Right atrium auricular region (tissue), 2 donors: ENCODE results near the gene UBE2L3. TPM values are rescaled to one million over a fixed set of nuclear protein-coding genes. Genes with fewer than 3 reads are reported as not detected.
"Not testable (repeated sequence)": the region's sequence is repeated elsewhere in the genome, so short reads cannot be mapped to it uniquely, and the experiment has no call there.

Source experiments
- DNase-seq: peaks from one replicate; pipeline ENCODE4 v3.0.0-alpha.2; 2019; ENCODE audit warnings: low spot score
- H3K27ac ChIP-seq, 2 donors: fragments of 200-600 bp; sonication (generic); 1 replicate in 1 of 2; 2 replicates in 1 of 2; pipeline ENCODE4 v1.5.1; 2016 to 2019
- H3K27me3 ChIP-seq, 2 donors: fragments of 200-600 bp; sonication (generic); one replicate each; pipeline versions ENCODE4 v1.5.1 to v1.6.0; 2017 to 2019
- H3K36me3 ChIP-seq: fragments of 200-600 bp; sonication (generic); one replicate; pipeline ENCODE4 v1.5.1; 2016
- H3K4me1 ChIP-seq, 2 donors: fragments of 200-600 bp; sonication (generic); one replicate each; pipeline versions ENCODE4 v1.5.1 to v1.6.0; 2017 to 2019
- H3K4me3 ChIP-seq, 2 donors: fragments of 200-600 bp; sonication (generic); 1 replicate in 1 of 2; 2 replicates in 1 of 2; pipeline ENCODE4 v1.5.1; 2017 to 2019; ENCODE audit warnings: mild to moderate bottlenecking in 1 of 2, moderate library complexity in 1 of 2
- H3K9me3 ChIP-seq, 2 donors: fragments of 200-600 bp; sonication (generic); one replicate each; pipeline ENCODE4 v1.5.1; 2019
- CTCF ChIP-seq, 2 donors: fragments of 200-600 bp; sonication (generic); IDR thresholded peaks; one replicate each; pipeline ENCODE4 v1.5.1; 2019; ENCODE audit warnings: antibody characterized with exemption in 2 of 2
- total RNA-seq, 2 donors: library from RNA; depleted of rRNA; stranded (reverse); fragments of >200 nt; gene quantifications; one replicate each; pipeline ENCODE4 v1.1.0, GENCODE V29; 2016

The UBE2L3 gene
- total RNA-seq, 2 donors from 2014 or later, result 46.9 to 62.2 TPM

- peak in 1 of 2 donors; percentile 28 for TF ChIP-seq CTCF (IDR thresholded peaks at IDR 0.05)
- H3K4me3 ChIP-seq, result peak within 1 kb of the TSS; percentile 61 to 74
Observed at GRCh38 chr22:21641789-21642583, 74.5 kb downstream of the UBE2L3 start, which contains the start of gene SDF2L1. Gene SDF2L1, plus strand, starts transcription at chr22:21642302. Its CDS starts 35 bp downstream, at chr22:21642337.

GRCh38 chr22:21642584-21643448, 75.3 kb downstream of the UBE2L3 start:
- Histone ChIP-seq H3K27me3 (no peaks in the 10 kb centered on the region), H3K4me3 (peak overlapping the region; percentile 61 to 74), H3K36me3 (no peaks in the 10 kb centered on the region), H3K4me1 (peaks cover 0 to 30% of the 10 kb centered on the region in 2 donors), H3K27ac (peak overlapping the region; percentile 60 to 63), H3K9me3 (no peaks in the 10 kb centered on the region)
- peak in 1 of 2 donors; percentile 55 for TF ChIP-seq CTCF (IDR thresholded peaks at IDR 0.05)
- DNase-seq, result no peak

More at GRCh38 chr22:21641789-21642583, 74.5 kb downstream of the UBE2L3 start, which contains the start of gene SDF2L1:
- DNase-seq, result peak; percentile 99
- Histone ChIP-seq H3K9me3 (no peaks in the 10 kb centered on the region), H3K36me3 (no peaks in the 10 kb centered on the region), H3K4me1 (peaks cover 0 to 29% of the 10 kb centered on the region in 2 donors), H3K27me3 (no peaks in the 10 kb centered on the region), H3K27ac (peak within 1 kb of the TSS; percentile 61 to 79)

DNA sequence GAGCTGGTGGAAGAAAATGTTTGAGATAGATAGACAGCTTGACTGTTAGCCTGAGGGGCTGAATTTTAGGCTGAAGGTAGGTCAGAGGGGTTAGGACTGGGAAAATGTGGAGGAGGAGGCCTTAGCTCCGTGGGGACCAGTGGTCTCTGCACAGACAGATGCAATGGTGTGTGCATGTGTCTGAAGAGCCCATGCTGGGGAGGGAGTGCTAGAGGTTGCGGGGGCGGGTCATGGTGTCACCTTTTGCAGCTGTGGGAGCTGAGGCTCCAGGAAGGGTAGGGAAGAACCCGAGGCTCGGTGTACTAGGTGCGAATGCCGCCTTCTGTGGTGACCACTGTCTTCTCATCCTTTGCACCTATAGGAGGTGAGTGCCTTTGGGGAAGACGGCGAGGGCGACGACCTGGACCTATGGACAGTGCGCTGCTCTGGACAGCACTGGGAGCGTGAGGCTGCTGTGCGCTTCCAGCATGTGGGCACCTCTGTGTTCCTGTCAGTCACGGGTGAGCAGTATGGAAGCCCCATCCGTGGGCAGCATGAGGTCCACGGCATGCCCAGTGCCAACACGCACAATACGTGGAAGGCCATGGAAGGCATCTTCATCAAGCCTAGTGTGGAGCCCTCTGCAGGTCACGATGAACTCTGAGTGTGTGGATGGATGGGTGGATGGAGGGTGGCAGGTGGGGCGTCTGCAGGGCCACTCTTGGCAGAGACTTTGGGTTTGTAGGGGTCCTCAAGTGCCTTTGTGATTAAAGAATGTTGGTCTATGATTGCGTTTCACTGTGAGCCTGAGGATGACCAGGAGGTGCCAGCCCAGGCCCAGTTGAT, 76.2 kb downstream of the UBE2L3 start:
- DNase-seq, result no peak
- Histone ChIP-seq H3K36me3 (no peaks in the 10 kb centered on the region), H3K9me3 (no peaks in the 10 kb centered on the region), H3K27me3 (no peaks in the 10 kb centered on the region), H3K4me3 (peak overlapping the region in 1 of 2 donors; percentile 74), H3K27ac (no peak overlapping the region), H3K4me1 (peaks cover 0 to 30% of the 10 kb centered on the region in 2 donors)
- TF ChIP-seq CTCF (IDR thresholded peaks at IDR 0.05), result no peak

GRCh38 chr22:21645513-21645912, 78.0 kb downstream of the UBE2L3 start:
- DNase-seq, H3K4me3 ChIP-seq, H3K9me3 ChIP-seq, H3K36me3 ChIP-seq, H3K27ac ChIP-seq, H3K27me3 ChIP-seq: not testable (repeated sequence)
- peaks cover 0 to 31% of the 10 kb centered on the region in 2 donors for H3K4me1 ChIP-seq

GRCh38 chr22:21646608-21647590, 79.4 kb downstream of the UBE2L3 start:
- no peaks in the 10 kb centered on the region for H3K9me3 ChIP-seq
- no peak overlapping the region for H3K27ac ChIP-seq
- H3K4me1 ChIP-seq, result peaks cover 0 to 39% of the 10 kb centered on the region in 2 donors
- H3K27me3 ChIP-seq, result no peaks in the 10 kb centered on the region
- peak; percentile 47 to 90 for TF ChIP-seq CTCF (IDR thresholded peaks at IDR 0.05)
- peak; percentile 85 for DNase-seq
- no peaks in the 10 kb centered on the region for H3K36me3 ChIP-seq
- H3K4me3 ChIP-seq, result no peak overlapping the region
